Activated CD8-positive, alpha-beta memory T cell treated with anti-CD3 and anti-CD28 coated beads for 24 hours (primary cell): ENCODE results near the gene SEMA4D.
"Not testable (repeated sequence)": the region's sequence is repeated elsewhere in the genome, so short reads cannot be mapped to it uniquely, and the experiment has no call there.

ENCODE experiments used
- DNase-seq: peaks from one replicate; pipeline ENCODE4 v3.0.0-alpha.2; 2020

SEMA4D gene

DNA sequence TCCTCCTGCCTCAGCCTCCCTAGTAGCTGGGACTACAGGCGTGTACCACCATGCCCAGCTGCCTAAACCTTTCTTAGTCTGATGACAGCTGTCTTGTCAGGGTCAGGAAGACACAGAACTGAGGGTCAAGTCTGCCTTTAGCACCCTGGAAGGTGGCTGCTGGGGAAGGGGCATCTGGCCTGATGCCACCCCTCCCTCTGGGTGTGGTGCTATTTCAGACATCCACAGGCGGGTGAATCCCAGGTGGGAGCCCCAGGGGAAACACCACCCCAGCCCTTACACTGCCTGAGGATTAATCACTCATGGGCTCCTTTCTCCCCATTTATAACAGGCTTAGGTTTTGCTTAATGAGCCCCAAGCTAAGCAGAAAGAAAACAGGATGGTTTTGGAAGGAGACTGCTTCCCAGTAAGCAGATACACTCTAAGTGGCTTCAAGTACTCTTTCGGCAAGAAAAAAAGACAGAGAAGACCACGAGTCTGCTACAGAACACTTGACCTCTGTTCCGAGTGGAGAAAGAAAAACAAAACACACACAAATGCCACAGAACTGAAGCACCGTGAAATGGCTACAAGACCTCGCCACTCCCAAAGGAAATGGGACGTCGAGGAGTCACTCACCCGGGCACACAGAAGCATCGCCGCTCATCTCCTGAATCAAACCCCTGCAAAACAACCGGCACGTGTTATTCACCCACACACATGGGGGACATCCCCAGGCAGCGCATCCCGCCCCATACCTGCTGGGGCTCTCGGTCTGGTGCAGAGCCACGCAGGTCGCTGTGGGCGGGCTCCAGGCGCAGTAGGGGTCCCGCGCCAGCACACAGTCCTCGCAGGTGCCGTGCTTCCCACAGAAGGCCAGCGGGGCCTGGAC lies 117.2 kb downstream of the SEMA4D start:
- no peak for DNase-seq

DNA sequence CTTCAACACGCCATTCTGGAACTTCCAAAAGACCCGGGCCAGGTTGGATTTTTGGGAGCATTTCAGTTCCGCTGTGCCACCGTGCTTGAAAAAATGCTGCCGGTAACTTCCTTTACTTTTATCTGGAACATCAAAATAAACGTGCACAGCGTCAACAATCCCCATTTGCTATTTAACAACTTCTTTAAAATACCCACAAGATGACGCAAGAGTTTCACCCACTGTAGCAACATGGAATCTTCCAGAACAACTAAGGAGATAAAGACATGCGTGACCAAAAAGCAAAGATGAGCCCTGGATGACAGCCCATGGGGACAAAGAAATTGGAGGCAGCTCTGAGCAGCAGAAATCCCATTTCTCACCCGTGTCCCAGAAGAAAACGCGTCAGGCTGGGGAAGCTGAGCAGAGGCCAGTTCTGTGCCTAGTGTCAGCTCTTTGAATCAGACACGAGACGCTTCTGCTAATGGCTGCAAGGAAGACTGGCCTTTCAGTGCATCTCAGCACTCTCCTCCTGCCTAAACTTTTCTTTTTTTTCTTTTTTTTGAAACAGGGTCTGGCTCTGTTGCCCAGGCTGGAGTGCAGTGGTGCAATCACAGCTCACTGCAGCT lies 118.3 kb downstream of the SEMA4D start:
- no peak for DNase-seq

DNA sequence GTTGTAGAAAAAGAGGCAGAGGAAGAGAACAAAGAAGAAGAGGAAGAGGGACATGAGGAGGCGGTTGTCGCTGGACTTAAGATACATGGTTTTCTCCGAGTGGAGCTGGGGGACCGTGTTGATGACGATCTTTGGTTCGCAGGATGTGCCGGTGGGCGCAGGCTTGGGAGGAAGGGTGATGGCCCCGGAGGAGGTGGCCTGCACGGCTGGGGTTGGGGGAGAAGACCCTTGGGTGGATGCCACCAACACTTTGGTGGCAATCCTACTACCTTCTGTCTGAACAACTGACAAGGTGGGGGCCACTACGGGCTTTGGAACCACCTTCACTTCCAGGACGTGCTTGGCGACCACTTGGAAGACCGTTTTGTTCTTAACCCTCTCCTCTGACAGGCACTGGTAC lies 118.9 kb downstream of the SEMA4D start:
- DNase-seq, result no peak

DNA sequence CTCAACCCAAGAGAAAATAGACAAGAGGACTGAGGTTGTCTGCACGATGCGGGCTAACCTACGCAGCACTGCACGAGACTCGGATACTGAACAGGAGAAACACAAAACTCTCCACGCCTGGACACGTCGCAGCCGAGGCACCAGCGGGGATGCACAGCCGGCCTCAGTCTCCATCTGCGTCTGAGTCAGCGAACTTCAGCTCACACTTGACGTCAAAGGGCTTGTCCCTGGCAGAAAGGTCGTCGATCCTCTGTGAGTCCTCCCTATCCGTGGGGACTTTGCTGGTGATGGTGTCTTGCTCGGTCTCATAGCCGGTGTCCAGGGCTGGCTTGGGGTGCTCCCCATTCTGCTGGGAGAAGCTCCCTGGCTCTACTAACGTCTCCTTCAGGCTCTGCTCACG lies 119.4 kb downstream of the SEMA4D start:
- no peak for DNase-seq

DNA sequence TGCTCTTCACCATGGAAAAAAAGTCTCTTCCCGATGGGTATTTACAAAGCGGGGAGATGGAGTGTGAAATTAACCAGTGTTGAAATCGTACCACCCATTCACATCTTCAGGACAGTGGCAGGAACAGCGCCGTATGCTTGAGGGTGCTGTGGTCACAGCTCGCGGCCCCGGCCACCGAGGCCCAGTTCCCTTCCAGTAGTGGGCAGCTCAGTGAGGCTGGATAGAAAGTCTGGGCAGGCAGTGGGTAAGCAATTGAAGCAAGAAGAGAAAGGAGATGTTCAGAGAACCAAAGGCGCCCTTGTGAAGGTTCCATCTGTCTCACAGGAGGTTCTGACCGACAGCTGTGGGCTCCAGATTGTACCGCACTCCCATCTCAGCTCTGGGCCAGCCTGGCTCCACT lies 120.5 kb downstream of the SEMA4D start:
- DNase-seq, result no peak

DNA sequence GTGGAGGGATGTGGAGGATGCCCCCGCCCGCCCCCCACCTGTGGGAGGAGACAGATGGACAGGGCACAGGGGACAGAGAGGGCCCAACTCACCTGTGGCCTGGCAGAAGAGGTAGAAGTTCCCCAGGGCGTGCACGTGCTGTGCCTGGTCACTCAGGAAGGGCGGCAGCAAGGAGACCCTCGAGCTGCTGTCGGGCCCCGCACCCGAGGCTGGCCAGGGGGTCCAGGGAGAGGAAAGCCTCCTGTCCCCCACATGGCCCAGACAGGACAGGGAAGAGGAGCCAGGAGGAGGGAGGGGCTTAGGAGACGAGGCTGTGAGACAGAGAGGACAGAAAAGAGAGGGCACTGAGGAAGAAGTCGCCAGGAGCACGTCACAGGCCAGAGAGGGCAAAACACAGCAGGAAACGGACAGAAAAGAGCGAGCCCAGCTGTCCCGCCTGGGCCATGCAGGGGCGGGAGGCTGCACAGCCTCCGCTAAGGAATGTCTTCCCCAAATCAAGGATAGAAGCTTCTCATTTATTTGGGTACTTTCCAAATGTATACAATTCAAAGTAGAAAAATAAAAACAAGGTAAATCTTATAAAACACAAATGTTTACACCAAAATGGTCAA lies 121.1 kb downstream of the SEMA4D start:
- no peak for DNase-seq

DNA sequence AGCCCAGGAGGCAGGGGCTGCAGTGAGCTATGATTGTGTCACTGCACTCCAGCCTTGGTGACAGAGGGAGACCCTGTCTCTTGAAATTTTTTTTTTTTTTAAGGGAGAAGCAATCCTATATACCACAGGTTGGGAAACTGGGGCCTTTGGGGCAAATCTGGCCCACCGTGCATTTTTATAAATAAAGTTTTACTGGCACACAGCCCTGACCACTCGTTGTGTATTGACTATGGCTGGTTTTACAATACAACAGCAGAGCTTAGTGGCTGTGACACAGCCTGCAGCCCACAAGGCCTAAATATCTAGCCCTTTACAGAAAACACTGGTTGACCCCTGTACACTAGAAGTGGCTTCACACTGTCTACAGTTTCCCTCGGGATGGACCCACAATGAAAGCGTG lies 121.6 kb downstream of the SEMA4D start:
- no peak for DNase-seq

DNA sequence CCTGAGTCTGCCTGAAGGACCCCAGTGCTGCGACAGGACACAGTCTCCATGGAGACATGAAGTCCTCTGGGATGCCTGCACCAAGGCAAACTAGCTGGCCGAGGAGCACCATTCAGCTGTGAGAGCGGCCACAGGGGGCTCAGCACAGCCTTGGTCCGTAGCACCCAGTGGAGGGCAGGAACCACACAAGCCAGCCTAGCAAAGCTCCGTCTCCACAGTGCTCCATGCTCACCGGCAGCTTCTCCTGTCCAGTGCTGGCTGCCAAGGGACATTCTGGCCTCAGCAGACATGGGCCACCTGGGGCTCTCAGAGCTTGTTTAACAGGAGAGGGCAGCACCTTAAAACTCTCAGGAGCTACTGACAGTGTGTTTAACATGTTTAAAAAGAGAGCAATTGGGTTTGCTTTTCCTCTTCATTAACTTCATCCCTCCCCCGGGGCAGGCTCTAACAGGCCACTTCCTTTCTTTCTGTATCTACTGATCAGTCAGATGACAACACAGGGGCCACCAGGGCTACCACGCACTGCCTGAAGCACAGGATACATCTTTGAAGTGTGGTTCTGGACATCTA lies 122.6 kb downstream of the SEMA4D start:
- no peak for DNase-seq

DNA sequence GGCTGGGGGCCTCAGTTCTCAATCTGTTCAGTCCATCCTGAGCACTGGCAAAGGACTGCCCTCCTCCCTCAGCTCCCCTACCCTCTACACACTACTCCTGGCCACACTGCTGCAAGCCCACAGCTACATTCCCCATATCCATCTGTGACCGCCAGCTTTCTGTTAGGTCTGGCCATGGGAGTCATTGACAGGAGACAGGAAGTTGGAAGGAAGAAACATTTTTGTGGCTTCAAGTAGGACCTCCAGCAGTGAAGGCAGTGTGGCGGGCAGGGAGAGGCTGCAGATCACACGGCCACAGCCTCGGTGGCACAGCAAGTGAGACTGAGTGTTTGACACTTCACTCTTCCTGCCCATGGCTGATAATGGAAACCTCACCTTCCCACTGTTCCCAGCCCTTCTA lies 123.7 kb downstream of the SEMA4D start:
- DNase-seq, result no peak

DNA sequence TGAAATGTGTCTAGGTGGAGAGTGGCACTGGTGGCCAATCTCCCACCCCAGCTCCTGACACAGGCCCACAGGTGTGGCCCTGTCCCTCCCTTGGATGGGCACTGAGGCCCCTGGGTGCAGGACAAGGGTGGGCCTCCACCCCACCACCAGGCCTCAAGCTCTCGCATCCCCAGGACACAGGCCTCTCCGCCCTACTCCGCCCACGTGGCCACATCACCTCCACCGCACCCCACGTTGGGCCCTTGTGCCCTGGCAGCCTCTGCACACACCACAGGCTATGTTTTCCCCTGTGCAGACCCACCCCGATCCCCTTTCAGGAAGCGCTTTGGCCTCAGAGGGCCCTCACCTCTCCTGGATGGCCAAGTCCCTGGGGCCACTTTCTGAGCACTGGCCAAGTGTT lies 124.9 kb downstream of the SEMA4D start:
- DNase-seq, result no peak

DNA sequence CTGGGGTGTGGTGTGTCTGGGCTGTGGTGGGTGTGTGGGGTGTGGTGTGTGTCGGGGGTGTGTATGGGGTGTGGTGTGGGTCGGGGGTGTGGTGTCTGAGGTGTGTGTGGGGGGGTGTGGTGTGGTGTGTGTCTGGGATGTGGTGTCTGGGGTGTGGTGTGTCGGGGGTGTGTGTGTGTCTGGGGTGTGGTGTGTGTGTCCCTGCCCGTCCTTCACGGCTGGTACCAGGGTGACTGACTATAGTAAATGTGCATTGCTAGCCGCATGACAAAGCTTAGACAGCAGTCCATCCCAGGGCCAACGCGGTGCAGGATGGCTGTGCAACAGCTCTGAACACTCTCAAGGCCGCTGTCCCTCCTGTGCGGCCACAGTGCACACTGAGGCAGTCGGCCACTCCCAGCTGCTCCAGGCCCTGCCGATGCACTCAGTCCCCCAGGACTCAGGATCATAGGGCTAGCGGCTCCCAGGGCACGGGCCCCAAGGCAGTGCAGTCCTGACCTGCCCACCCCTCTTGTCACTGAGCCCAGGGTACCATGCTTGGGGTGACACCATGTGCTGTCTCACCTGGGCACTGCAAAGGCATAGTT lies 125.6 kb downstream of the SEMA4D start:
- peak; percentile 72 for DNase-seq

DNA sequence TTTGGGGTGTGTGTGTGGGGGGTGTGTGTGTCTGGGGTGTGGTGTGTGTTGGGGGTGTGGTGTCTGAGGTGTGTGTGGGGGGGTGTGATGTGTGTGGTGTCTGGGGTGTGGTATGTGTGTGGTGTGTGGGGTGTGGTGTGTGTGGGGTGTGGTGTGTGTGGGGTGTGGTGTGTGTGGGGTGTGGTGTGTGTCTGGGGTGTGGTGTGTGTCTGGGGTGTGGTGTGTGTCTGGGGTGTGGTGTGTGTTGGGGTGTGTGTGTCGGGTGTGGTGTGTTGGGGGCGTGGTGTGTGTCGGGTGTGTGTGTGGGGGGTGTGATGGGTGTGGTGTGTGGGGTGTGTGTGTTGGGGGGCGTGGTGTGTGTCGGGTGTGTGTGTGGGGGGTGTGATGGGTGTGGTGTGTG lies 126.1 kb downstream of the SEMA4D start:
- not testable (repeated sequence) for DNase-seq

DNA sequence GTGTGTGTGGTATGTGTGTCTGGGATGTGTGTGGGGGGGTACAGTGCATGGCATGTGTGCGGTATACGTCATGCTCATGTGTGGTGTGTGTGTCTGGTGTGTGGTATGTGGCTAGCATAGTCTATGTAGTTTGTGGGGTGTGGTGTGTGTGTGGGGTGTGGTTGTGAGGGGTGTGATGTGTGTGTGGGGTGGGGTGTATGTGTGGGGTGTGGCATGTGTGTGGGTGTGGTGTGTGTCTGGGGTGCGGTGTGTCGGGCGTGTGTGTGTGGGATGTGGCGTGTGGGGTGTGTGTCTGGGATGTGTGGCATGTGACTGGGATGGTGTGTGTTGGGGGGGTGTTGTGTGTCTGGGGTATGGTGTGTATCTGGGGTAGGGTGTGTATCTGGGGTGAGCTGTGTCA lies 127.3 kb downstream of the SEMA4D start:
- DNase-seq, result no peak

DNA sequence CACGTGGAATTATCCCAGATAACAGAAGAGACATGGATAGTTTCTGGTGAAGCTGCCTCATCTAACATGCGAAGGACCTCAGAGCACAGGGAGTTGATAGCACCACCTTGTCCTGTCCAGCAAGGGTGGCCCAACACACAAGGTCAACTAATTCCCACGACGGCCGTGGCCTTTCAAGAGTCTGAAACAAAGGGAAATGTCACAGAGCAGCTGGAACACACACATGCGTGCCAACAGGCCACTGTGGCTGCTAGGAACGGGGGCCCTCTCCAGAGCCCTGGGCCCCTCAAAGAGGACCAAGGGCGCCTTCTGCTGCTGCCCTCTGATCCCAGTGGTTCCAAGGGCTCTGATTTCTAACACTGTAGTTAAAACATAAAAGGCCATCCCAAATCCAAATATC lies 128.9 kb downstream of the SEMA4D start:
- no peak for DNase-seq

DNA sequence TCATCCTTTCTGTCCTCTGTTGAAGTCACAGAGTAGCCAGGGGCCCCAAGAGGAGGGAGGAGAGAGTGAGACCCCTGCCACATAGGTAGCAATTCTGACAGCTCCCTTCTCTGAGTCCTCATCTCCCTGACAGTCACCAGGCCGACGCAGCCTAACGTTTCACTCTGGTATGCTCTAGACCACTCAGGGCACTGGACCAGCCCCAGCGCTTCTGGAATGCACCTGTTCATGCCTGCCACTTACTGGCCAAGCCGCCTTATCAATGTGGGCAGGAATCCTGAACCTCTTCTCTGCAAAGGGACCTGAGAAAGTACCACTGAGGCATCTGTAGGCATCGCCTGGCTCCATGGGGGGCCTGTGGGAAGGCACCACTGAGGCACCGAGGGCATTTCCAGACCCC lies 129.4 kb downstream of the SEMA4D start:
- DNase-seq, result no peak

DNA sequence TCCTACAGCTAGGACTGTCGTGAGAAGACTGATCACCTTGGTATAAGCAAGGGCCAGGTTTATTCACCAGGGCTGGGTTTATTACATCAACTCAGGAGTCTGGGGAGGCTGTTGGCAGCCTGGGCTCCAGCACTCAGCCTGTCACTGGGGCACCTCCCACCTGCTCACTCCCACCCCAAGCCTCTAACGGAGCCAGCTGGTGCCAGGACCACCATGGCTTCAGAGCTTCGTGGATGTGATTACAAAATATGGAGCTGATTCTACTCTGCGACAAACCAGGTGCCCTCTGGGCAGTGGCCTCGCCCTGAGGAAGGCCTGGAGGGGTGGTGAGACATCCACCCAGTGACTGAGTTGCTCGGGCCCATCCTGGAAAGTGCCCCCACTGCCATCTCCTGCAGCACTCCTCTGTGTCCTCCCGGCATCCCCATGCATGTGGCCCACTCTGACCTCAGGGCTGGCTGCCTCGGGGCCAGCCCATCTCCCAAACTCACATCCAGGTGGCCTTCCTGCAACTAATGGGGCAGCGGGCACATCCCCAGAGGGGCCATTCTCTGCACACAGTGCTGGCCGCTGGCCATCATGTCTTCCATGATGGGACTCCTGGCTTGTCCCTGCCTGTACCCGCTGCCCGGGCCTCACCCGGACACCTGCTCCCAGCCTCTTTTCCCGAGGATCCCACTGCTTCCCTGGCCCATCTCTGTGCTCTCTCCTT lies 130.0 kb downstream of the SEMA4D start:
- no peak for DNase-seq

DNA sequence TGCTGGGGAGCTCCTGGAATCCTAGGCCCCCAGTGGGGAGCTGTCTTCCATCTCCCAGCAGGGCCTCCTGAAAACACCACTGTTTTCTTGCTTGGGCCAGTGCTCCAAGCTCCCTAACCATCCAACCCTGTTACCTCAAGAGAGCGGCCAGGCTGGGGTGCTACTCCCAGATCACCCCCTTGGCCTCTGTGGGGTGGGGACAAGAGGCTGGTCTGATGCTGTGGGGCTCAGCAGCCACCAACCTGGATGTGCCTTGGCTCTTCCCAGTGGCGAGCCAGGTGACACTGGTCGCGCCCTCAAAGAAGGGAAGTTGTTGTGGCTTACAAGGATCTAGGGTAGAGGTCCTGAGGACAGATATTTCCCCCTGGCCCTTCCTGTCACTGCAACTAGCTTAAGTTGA lies 130.6 kb downstream of the SEMA4D start:
- DNase-seq, result no peak

DNA sequence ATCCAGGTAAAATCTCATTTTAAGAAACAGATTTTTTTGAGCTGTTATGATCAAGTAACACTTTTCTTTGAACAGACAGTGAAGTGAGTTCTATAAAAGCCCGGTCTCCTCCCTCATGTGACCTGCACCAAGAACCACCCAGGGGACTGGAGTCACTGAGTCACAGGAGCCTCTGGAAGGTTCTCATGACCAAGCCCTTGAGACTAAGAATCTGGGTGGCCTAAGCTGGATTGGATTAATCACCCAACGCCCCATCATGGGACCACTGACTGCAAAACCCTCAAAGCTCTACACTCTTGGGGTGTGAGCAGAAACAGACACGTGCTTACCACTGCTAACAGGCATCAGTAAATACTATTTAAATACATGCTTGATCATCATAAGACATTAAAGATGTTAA lies 131.2 kb downstream of the SEMA4D start:
- no peak for DNase-seq

DNA sequence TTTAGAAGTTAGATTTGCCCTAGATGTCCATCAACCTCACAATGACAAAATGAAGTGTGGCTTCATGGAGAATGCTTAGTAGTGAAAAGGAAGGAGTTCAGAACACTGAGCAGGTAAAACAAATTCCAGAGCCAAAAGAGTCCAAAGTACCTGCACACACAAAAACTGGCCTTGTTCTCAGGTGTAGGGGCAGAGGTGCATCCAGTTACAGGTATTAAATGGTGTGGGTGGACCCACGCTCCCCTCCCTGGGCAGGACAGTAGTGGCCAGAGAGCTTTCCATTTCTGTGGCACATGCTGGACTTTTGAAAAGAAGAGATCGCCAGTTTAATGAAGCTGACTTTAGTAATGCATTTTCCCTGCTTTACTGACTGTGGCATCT lies 132.4 kb downstream of the SEMA4D start:
- peak; percentile 53 for DNase-seq

DNA sequence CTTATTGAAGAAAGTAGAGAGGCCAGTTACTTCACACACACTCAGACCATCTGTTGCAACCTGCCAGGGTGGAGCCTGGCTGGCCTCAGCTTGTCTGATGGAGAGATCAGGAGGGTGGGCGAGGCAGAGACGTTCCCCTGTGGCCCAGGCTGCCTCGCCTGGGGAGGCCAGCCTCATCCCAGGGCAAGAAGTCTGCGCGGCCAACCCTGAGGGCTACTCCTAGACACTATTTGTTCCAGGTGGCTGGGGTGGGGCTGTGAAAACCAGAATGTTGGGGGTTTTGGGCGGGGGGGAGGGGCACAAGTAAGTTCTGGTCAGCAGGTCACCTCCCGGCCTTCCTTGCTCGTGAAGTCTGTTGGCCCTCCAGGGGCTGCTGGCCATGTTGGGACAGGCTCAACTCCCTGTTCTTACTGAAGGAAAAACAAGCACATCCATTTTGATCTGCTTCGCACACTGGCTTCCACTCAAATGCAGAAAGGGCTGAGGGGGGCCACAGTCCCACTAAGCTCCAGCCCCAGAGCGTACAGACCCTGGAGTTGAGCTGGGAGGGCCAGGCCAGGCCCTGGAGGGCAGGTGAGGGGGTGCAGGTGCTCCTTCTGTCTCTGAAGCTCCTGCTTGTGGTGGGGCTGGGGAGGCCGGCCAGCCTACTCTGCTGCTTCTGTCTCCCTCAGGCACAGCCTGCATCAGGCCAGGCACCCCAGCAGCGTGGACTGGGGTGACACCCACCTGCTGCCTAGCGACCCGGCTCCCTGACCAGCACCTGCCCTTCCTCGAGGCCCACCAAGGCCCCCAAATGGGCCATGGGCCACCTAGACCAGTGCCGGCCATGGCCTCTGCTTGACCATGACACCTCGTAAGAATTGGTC lies 133.0 kb downstream of the SEMA4D start:
- DNase-seq, result peak; percentile 56

DNA sequence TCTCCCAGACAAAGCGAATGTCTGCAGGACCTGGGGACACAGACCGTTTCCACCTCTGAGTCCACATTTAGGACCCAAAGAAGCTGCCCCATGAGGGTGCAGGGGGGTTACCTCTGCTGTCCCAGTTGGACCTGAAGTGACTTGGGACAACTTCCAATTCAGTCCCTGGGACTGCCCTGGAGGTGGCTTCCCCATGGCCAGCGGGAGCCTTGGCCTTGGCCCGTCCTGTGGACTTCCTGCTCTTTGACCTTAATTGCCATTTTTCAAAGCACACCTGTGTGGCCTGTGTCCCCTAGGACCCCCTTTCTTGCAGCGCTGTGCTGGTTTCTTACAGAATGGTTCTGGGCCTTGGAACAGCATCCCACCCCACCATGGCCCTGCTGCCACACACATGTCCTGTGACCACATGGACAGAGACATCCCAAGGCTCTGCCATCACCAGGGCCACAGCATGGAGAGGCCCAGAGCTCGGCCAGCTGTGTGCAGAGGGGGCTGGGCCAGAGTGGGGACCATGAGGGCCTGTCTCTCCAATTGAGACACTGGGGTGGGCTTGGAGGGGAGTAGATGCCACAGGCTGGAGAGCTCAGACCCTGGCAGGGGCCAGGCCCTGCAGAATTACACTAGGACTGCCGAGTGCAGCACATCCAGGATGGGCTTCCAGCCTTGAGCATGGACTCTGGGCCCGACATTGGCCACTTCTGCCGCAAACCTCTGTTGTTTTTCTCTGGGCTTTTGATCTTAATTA lies 133.8 kb downstream of the SEMA4D start:
- DNase-seq, result peak; percentile 58
